ENCODE results near the gene NTN3.

DNA sequence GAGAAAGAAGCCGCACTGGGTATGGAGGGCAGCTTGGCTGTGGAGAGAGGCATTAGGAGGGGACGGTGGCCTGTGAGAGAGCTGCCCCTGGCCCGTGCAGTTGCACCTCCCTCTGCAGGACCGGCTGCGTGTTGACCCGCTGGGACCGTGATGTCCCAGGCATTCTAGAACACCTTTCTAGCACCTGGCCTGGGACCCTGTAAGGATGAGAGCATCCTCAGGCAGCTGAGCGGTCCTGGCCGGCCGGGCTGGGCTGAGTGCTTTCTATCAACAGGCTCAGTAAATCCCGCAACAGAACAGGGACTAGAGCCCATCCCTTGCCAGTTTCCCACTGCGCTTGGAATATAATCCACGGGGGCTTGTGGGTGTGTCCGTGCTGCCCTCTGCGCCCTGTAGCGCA lies 18.5 kb downstream of the NTN3 start:
- TF ChIP-seq, protein P1, sequence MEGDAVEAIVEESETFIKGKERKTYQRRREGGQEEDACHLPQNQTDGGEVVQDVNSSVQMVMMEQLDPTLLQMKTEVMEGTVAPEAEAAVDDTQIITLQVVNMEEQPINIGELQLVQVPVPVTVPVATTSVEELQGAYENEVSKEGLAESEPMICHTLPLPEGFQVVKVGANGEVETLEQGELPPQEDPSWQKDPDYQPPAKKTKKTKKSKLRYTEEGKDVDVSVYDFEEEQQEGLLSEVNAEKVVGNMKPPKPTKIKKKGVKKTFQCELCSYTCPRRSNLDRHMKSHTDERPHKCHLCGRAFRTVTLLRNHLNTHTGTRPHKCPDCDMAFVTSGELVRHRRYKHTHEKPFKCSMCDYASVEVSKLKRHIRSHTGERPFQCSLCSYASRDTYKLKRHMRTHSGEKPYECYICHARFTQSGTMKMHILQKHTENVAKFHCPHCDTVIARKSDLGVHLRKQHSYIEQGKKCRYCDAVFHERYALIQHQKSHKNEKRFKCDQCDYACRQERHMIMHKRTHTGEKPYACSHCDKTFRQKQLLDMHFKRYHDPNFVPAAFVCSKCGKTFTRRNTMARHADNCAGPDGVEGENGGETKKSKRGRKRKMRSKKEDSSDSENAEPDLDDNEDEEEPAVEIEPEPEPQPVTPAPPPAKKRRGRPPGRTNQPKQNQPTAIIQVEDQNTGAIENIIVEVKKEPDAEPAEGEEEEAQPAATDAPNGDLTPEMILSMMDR (IDR thresholded peaks at IDR 0.05; ENCODE audit: control extremely low read depth in 1 of 3, insufficient read depth in 1 of 3, low read depth in 1 of 3, low read length in 3 of 3): no peak
- TF ChIP-seq EZH2 (IDR thresholded peaks at IDR 0.05; ENCODE audit: low read depth, low read length, severe bottlenecking) (no peak), GTF2F1 (IDR thresholded peaks at IDR 0.05; ENCODE audit: borderline replicate concordance, low read depth, low read length) (no peak), TEAD4 (IDR thresholded peaks at IDR 0.05; ENCODE audit: low read depth, low read length) (no peak), JUND (IDR thresholded peaks at IDR 0.05; ENCODE audit: low read length) (no peak), SP1 (IDR thresholded peaks at IDR 0.05; ENCODE audit: low read depth, low read length) (no peak), TAF1 (IDR thresholded peaks at IDR 0.05; ENCODE audit: low read depth, low read length) (no peak), CBX5 (IDR thresholded peaks at IDR 0.05; ENCODE audit: low read depth, low read length) (no peak), BCL11A (IDR thresholded peaks at IDR 0.05; ENCODE audit: low read depth in 2 of 2, low read length in 2 of 2) (no peak), TBP (IDR thresholded peaks at IDR 0.05; ENCODE audit: low read depth, low read length) (no peak), EP300 (IDR thresholded peaks at IDR 0.05; ENCODE audit: borderline replicate concordance in 1 of 2, low read depth in 2 of 2, low read length in 2 of 2) (no peak), POLR2A (IDR thresholded peaks at IDR 0.05; ENCODE audit: control extremely low read depth in 1 of 2, low read depth in 2 of 2, low read length in 2 of 2) (no peak), GABPA (IDR thresholded peaks at IDR 0.05; ENCODE audit: borderline replicate concordance, insufficient read depth, low read length) (no peak)
